Measurements from ENCODE around the gene C9orf57.

Gene C9orf57

DNA sequence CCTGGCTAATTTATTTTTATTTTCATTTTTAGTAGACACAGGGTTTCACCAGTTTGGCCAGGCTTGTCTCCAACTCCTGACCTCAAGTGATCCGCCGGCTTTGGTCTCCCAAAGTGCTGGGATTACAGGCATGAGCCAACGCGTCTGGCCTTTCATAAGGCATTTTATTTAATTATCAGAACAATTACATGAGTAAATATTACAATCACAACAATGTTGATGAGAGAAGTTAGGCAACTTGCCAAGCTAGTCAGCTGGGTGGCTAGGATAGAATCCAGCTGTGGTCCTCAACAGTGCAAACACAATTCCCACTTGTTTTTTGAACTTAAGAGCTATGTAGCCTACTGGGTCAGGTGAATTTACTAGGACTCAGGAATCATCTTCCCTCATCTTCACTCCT, 22.0 kb downstream of the C9orf57 start:
- Histone ChIP-seq H3K4me3 (replicated peaks; ENCODE audit: insufficient read depth, low read length) (no peak overlapping the region), H3K27me3 (ENCODE audit: insufficient read depth, poor library complexity, severe bottlenecking) (no peaks in the 10 kb centered on the region), H3K27ac (replicated peaks) (no peak overlapping the region)
- no peak for DNase-seq (ENCODE audit: low read depth in 1 of 2, low spot score in 1 of 2)
- TF ChIP-seq SPI1 (IDR thresholded peaks at IDR 0.05; ENCODE audit: borderline replicate concordance, low read depth) (no peak), GABPA (IDR thresholded peaks at IDR 0.05; ENCODE audit: low read depth) (no peak), POLR2AphosphoS5 (IDR thresholded peaks at IDR 0.05; ENCODE audit: low read depth) (no peak)
- TF ChIP-seq, protein P1, sequence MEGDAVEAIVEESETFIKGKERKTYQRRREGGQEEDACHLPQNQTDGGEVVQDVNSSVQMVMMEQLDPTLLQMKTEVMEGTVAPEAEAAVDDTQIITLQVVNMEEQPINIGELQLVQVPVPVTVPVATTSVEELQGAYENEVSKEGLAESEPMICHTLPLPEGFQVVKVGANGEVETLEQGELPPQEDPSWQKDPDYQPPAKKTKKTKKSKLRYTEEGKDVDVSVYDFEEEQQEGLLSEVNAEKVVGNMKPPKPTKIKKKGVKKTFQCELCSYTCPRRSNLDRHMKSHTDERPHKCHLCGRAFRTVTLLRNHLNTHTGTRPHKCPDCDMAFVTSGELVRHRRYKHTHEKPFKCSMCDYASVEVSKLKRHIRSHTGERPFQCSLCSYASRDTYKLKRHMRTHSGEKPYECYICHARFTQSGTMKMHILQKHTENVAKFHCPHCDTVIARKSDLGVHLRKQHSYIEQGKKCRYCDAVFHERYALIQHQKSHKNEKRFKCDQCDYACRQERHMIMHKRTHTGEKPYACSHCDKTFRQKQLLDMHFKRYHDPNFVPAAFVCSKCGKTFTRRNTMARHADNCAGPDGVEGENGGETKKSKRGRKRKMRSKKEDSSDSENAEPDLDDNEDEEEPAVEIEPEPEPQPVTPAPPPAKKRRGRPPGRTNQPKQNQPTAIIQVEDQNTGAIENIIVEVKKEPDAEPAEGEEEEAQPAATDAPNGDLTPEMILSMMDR (IDR thresholded peaks at IDR 0.05; ENCODE audit: insufficient read depth, low read length) = no peak
- TF ChIP-seq, protein P2, sequence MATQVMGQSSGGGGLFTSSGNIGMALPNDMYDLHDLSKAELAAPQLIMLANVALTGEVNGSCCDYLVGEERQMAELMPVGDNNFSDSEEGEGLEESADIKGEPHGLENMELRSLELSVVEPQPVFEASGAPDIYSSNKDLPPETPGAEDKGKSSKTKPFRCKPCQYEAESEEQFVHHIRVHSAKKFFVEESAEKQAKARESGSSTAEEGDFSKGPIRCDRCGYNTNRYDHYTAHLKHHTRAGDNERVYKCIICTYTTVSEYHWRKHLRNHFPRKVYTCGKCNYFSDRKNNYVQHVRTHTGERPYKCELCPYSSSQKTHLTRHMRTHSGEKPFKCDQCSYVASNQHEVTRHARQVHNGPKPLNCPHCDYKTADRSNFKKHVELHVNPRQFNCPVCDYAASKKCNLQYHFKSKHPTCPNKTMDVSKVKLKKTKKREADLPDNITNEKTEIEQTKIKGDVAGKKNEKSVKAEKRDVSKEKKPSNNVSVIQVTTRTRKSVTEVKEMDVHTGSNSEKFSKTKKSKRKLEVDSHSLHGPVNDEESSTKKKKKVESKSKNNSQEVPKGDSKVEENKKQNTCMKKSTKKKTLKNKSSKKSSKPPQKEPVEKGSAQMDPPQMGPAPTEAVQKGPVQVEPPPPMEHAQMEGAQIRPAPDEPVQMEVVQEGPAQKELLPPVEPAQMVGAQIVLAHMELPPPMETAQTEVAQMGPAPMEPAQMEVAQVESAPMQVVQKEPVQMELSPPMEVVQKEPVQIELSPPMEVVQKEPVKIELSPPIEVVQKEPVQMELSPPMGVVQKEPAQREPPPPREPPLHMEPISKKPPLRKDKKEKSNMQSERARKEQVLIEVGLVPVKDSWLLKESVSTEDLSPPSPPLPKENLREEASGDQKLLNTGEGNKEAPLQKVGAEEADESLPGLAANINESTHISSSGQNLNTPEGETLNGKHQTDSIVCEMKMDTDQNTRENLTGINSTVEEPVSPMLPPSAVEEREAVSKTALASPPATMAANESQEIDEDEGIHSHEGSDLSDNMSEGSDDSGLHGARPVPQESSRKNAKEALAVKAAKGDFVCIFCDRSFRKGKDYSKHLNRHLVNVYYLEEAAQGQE (IDR thresholded peaks at IDR 0.05; ENCODE audit: insufficient replicate concordance, low read depth) = no peak

DNA sequence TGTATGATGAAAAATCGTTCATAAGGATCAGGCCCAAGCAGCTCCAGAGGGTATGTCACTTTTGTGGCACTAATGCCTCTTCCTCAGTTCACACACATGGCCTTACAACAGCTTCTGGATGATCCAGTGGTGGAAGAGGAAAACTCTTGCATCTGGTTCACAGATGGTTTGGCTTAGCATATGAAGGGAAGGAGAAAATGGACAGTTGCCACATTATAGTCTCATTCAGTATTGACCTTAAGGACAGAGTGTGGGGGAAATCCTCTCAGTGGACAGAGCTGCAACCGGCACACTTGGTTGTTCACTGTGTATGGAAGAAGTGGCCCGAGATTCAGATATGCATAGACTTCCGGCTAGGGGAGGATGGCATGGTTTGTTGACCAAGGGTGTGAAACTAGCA, 22.8 kb downstream of the C9orf57 start:
- Histone ChIP-seq H3K27ac (replicated peaks) (no peak overlapping the region), H3K27me3 (ENCODE audit: insufficient read depth, poor library complexity, severe bottlenecking) (no peaks in the 10 kb centered on the region), H3K4me3 (replicated peaks; ENCODE audit: insufficient read depth, low read length) (no peak overlapping the region)
- TF ChIP-seq GABPA (IDR thresholded peaks at IDR 0.05; ENCODE audit: low read depth) (no peak), SPI1 (IDR thresholded peaks at IDR 0.05; ENCODE audit: borderline replicate concordance, low read depth) (no peak), POLR2AphosphoS5 (IDR thresholded peaks at IDR 0.05; ENCODE audit: low read depth) (no peak)
- TF ChIP-seq, protein P2 (IDR thresholded peaks at IDR 0.05; ENCODE audit: insufficient replicate concordance, low read depth) = no peak
- TF ChIP-seq, protein P1 (IDR thresholded peaks at IDR 0.05; ENCODE audit: insufficient read depth, low read length) = no peak
- no peak for DNase-seq (ENCODE audit: low read depth in 1 of 2, low spot score in 1 of 2)

DNA sequence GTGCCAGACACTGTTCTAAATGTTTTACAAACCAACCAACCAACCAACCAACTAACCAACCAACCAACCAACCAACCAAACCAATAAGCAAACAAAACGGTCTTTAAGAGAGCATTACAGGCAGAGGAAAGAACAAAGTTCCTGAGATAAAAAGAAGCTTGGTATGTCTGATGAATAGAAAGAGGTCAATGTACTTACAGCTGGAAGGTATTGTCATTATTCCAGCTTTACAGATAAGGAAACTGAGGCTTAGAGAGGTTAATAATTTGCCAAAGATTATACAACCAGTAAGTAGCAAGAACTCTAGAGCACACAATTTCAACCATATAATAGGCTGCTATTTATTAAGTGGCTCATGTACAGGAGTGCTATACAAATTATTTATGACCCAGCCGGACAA, 29.6 kb downstream of the C9orf57 start:
- H3K27me3 ChIP-seq (ENCODE audit: insufficient read depth, poor library complexity, severe bottlenecking) = no peaks in the 10 kb centered on the region
- no peak overlapping the region for H3K4me3 ChIP-seq (replicated peaks; ENCODE audit: insufficient read depth, low read length)
- no peak overlapping the region for H3K27ac ChIP-seq (replicated peaks)
- no peak for DNase-seq (ENCODE audit: low read depth in 1 of 2, low spot score in 1 of 2)
- TF ChIP-seq SPI1 (IDR thresholded peaks at IDR 0.05; ENCODE audit: borderline replicate concordance, low read depth) = no peak
- no peak for TF ChIP-seq GABPA (IDR thresholded peaks at IDR 0.05; ENCODE audit: low read depth)

DNA sequence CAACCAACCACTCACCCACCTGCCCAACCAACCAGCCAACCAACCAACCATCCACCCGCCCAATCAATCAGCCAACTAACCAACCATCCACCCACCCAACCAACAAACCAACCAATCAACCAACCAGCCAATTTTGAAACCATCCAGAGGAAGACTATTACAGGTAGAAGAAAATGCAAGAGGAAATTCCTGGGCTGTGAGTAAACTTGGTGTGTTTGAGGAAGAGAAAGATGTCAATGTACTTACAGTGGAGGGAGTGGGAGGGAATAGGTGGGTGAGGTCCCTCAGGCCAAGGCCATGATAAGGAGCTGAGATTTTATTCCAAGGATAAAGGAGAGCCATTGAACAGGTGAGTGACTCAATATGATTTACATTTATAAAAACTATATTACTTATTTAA, 30.4 kb downstream of the C9orf57 start:
- TF ChIP-seq GABPA (IDR thresholded peaks at IDR 0.05; ENCODE audit: low read depth) (no peak), SPI1 (IDR thresholded peaks at IDR 0.05; ENCODE audit: borderline replicate concordance, low read depth) (no peak), POLR2AphosphoS5 (IDR thresholded peaks at IDR 0.05; ENCODE audit: low read depth) (no peak)
- TF ChIP-seq, protein P2 (IDR thresholded peaks at IDR 0.05; ENCODE audit: insufficient replicate concordance, low read depth) = no peak
- TF ChIP-seq, protein P1 (IDR thresholded peaks at IDR 0.05; ENCODE audit: insufficient read depth, low read length) = no peak
- H3K27me3 ChIP-seq (ENCODE audit: insufficient read depth, poor library complexity, severe bottlenecking) = no peaks in the 10 kb centered on the region

More for the DNA sequence above, 30.4 kb downstream of the C9orf57 start:
- DNase-seq (ENCODE audit: low read depth in 1 of 2, low spot score in 1 of 2) = no peak
- Histone ChIP-seq H3K4me3 (replicated peaks; ENCODE audit: insufficient read depth, low read length) (no peak overlapping the region), H3K27ac (replicated peaks) (no peak overlapping the region)

Data from HL-60 (cell line).